HepG2 (cell line): ENCODE measurements around the gene GPC2. TPM values are rescaled to one million over a fixed set of nuclear protein-coding genes. Genes with fewer than 3 reads are reported as not detected.

Experiments
- CBFB ChIP-seq: sonication (generic); formaldehyde crosslinking; IDR thresholded peaks from 2 replicates; pipeline ENCODE4 v1.4.0; 2020; ENCODE audit warnings: missing genetic modification reagents
- ELF3 ChIP-seq: IDR thresholded peaks from 2 replicates; pipeline ENCODE4 v1.6.1; 2016; ENCODE audit warnings: missing genetic modification reagents, missing compliant biosample characterization
- FOXK1 ChIP-seq: sonication (generic); formaldehyde crosslinking; IDR thresholded peaks from 2 replicates; pipeline ENCODE4 v1.4.0; 2020; ENCODE audit warnings: low read depth, missing genetic modification reagents, borderline replicate concordance
- TGIF2 ChIP-seq: IDR thresholded peaks from 2 replicates; pipeline ENCODE4 v1.6.1; 2016; ENCODE audit warnings: control low read depth, missing compliant biosample characterization
- ZNF12 ChIP-seq: sonication (generic); formaldehyde crosslinking; IDR thresholded peaks from 2 replicates; pipeline ENCODE4 v1.5.0; 2020; ENCODE audit warnings: missing genetic modification reagents
- ZNF136 ChIP-seq: sonication (generic); formaldehyde crosslinking; IDR thresholded peaks from 2 replicates; pipeline ENCODE4 v1.8.1; 2022; ENCODE audit warnings: low read depth, mild to moderate bottlenecking, moderate library complexity, missing genetic modification reagents
- ZNF687 ChIP-seq: sonication (generic); formaldehyde crosslinking; IDR thresholded peaks from 2 replicates; pipeline ENCODE4 v1.5.1; 2020; ENCODE audit warnings: mild to moderate bottlenecking, missing genetic modification reagents, moderate library complexity
- ZSCAN21 ChIP-seq: sonication (generic); formaldehyde crosslinking; IDR thresholded peaks from 2 replicates; pipeline ENCODE4 v1.8.0; 2022; ENCODE audit warnings: mild to moderate bottlenecking, missing genetic modification reagents, moderate library complexity, borderline replicate concordance
- polyA plus RNA-seq, 8 experiments: library from polyadenylated mRNA; depleted of rRNA in 3 of 8; stranded (reverse) in 7 of 8; unstranded in 1 of 8; fragments of >200 nt; fragmentation: Illumina TruSeq in 4 of 8; extraction: Trizol in 4 of 8; gene quantifications; 2 replicates each; pipeline versions ENCODE4 v1.2.1 to v1.2.3, GENCODE V29; 2011 to 2016; ENCODE audit warnings: low read depth in 4 of 8, missing spikeins in 1 of 8, mixed read lengths in 1 of 8; ENCODE audit not compliant: insufficient read depth in 1 of 8
- total RNA-seq, 5 experiments: library from RNA; depleted of rRNA; stranded (reverse); fragments of >200 nt; fragmentation: Illumina TruSeq; extraction: Trizol; gene quantifications; 2 replicates each; pipeline ENCODE4 v1.2.3, GENCODE V29; 2016; ENCODE audit warnings: low read depth in 1 of 5
- TF ChIP-seq, protein P1 (sequence below): sonication (generic); formaldehyde crosslinking; IDR thresholded peaks from 2 replicates; pipeline ENCODE4 v1.4.0; 2020; ENCODE audit warnings: missing genetic modification reagents, borderline replicate concordance
- TF ChIP-seq, protein P2 (sequence below): sonication (generic); formaldehyde crosslinking; IDR thresholded peaks from 2 replicates; pipeline ENCODE4 v1.5.1; 2020; ENCODE audit warnings: mild to moderate bottlenecking, missing genetic modification reagents, borderline replicate concordance
- TF ChIP-seq, protein P3 (sequence below): sonication (generic); formaldehyde crosslinking; IDR thresholded peaks from 2 replicates; pipeline ENCODE4 v1.4.0; 2020; ENCODE audit warnings: mild to moderate bottlenecking, missing genetic modification reagents

The GPC2 gene
- total and polyA plus RNA-seq, 2 of the 13 experiments (the other 11 are each of a cell fraction or from before 2014, with no cell fraction given) = 0.64 to 0.78 TPM

DNA sequence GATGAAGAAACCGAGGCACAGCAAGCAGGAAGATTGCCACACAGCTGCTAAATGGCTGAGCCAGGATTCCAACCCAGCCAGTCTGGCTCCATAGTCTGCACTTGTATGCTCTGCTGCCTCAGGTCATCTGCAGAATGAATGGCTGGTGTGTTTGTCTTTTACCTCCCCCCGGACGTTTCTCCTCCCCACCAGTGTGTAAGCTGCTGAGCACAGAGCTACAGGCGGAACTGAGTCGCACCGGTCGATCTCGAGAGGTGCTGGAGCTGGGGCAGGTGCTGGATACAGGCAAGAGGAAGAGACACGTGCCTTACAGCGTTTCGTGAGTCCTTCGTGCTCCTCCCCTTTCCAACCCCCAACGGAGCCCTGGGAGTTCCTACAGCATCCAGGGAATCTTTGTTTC is 55.1 kb downstream of the GPC2 start (continued):
- TF ChIP-seq, protein P1, sequence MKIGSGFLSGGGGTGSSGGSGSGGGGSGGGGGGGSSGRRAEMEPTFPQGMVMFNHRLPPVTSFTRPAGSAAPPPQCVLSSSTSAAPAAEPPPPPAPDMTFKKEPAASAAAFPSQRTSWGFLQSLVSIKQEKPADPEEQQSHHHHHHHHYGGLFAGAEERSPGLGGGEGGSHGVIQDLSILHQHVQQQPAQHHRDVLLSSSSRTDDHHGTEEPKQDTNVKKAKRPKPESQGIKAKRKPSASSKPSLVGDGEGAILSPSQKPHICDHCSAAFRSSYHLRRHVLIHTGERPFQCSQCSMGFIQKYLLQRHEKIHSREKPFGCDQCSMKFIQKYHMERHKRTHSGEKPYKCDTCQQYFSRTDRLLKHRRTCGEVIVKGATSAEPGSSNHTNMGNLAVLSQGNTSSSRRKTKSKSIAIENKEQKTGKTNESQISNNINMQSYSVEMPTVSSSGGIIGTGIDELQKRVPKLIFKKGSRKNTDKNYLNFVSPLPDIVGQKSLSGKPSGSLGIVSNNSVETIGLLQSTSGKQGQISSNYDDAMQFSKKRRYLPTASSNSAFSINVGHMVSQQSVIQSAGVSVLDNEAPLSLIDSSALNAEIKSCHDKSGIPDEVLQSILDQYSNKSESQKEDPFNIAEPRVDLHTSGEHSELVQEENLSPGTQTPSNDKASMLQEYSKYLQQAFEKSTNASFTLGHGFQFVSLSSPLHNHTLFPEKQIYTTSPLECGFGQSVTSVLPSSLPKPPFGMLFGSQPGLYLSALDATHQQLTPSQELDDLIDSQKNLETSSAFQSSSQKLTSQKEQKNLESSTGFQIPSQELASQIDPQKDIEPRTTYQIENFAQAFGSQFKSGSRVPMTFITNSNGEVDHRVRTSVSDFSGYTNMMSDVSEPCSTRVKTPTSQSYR (CRISPR knock-in tag) = peak; percentile 28; the same call in 1 of the 2 replicates
- TF ChIP-seq ZNF12 = 0 out of 2 replicates have a peak, but pooled peaks have one; percentile 25
- no peak for TF ChIP-seq CBFB (CRISPR knock-in tag)
- 0 out of 2 replicates have a peak, but pooled peaks have one; percentile 55 for TF ChIP-seq ZSCAN21 (CRISPR knock-in tag)
- TF ChIP-seq ELF3 (CRISPR knock-in tag) = peak; percentile 84
- TF ChIP-seq ZNF136 (CRISPR knock-in tag) = no peak
- TF ChIP-seq, protein P2, sequence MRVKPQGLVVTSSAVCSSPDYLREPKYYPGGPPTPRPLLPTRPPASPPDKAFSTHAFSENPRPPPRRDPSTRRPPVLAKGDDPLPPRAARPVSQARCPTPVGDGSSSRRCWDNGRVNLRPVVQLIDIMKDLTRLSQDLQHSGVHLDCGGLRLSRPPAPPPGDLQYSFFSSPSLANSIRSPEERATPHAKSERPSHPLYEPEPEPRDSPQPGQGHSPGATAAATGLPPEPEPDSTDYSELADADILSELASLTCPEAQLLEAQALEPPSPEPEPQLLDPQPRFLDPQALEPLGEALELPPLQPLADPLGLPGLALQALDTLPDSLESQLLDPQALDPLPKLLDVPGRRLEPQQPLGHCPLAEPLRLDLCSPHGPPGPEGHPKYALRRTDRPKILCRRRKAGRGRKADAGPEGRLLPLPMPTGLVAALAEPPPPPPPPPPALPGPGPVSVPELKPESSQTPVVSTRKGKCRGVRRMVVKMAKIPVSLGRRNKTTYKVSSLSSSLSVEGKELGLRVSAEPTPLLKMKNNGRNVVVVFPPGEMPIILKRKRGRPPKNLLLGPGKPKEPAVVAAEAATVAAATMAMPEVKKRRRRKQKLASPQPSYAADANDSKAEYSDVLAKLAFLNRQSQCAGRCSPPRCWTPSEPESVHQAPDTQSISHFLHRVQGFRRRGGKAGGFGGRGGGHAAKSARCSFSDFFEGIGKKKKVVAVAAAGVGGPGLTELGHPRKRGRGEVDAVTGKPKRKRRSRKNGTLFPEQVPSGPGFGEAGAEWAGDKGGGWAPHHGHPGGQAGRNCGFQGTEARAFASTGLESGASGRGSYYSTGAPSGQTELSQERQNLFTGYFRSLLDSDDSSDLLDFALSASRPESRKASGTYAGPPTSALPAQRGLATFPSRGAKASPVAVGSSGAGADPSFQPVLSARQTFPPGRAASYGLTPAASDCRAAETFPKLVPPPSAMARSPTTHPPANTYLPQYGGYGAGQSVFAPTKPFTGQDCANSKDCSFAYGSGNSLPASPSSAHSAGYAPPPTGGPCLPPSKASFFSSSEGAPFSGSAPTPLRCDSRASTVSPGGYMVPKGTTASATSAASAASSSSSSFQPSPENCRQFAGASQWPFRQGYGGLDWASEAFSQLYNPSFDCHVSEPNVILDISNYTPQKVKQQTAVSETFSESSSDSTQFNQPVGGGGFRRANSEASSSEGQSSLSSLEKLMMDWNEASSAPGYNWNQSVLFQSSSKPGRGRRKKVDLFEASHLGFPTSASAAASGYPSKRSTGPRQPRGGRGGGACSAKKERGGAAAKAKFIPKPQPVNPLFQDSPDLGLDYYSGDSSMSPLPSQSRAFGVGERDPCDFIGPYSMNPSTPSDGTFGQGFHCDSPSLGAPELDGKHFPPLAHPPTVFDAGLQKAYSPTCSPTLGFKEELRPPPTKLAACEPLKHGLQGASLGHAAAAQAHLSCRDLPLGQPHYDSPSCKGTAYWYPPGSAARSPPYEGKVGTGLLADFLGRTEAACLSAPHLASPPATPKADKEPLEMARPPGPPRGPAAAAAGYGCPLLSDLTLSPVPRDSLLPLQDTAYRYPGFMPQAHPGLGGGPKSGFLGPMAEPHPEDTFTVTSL (CRISPR knock-in tag) = no peak
- TF ChIP-seq FOXK1 (CRISPR knock-in tag) = peak; percentile 31; the same call in 1 of the 2 replicates
- peak; percentile 88 for TF ChIP-seq ZNF687
- TF ChIP-seq TGIF2 (CRISPR knock-in tag) = 0 out of 2 replicates have a peak, but pooled peaks have one; percentile 52
- TF ChIP-seq, protein P3, sequence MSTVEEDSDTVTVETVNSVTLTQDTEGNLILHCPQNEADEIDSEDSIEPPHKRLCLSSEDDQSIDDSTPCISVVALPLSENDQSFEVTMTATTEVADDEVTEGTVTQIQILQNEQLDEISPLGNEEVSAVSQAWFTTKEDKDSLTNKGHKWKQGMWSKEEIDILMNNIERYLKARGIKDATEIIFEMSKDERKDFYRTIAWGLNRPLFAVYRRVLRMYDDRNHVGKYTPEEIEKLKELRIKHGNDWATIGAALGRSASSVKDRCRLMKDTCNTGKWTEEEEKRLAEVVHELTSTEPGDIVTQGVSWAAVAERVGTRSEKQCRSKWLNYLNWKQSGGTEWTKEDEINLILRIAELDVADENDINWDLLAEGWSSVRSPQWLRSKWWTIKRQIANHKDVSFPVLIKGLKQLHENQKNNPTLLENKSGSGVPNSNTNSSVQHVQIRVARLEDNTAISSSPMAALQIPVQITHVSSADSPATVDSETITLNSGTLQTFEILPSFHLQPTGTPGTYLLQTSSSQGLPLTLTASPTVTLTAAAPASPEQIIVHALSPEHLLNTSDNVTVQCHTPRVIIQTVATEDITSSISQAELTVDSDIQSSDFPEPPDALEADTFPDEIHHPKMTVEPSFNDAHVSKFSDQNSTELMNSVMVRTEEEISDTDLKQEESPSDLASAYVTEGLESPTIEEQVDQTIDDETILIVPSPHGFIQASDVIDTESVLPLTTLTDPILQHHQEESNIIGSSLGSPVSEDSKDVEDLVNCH (CRISPR knock-in tag) = no peak
